ENCODE measurements around the gene IL17A. TPM values are rescaled to one million over a fixed set of nuclear protein-coding genes. Genes with fewer than 3 reads are reported as not detected.

Gene IL17A
- total and polyA plus RNA-seq, 8 donors: not detected

GRCh38 chr6:52227495-52227894 is 41.3 kb downstream of the IL17A start:
- H3K4me1 ChIP-seq: no peaks in the 10 kb centered on the region
- no peaks in the 10 kb centered on the region for H3K27me3 ChIP-seq
- no peak overlapping the region for H3K4me3 ChIP-seq
- FAIRE-seq (no peak), ATAC-seq (no peak), DNase-seq (no peak)
- H3K9me3 ChIP-seq: no peaks in the 10 kb centered on the region
- 70 to 85% methylated on average over 1 of the region's 1 CpG for WGBS, 2 donors
- H3K36me3 ChIP-seq: no peaks in the 10 kb centered on the region
- no peak overlapping the region for H3K27ac ChIP-seq
- TF ChIP-seq CTCF (IDR thresholded peaks at IDR 0.05): no peak
- intact Hi-C loops (cut with DNase I): no loop called here

- 62 to 67% methylated on average over 1 of the region's 1 CpG for WGBS, 2 donors
- H3K4me1 ChIP-seq: no peaks in the 10 kb centered on the region
- no peak for TF ChIP-seq CTCF (IDR thresholded peaks at IDR 0.05)
- no peak for ATAC-seq
- no peaks in the 10 kb centered on the region for H3K36me3 ChIP-seq
- no peak for DNase-seq
- no peaks in the 10 kb centered on the region for H3K9me3 ChIP-seq
- intact Hi-C loops (cut with DNase I): loop anchor here in 1 of 3 donors (10.0 kb wide), 1 partner anchor 166 kb away; no protein-coding TSS in a partner anchor
- no peak overlapping the region for H3K4me3 ChIP-seq
- H3K27ac ChIP-seq: no peak overlapping the region
- H3K27me3 ChIP-seq: no peaks in the 10 kb centered on the region
- no peak for FAIRE-seq
Observed at GRCh38 chr6:52230685-52231084, 44.5 kb downstream of the IL17A start.

GRCh38 chr6:52231406-52232127 is 45.4 kb downstream of the IL17A start:
- no peaks in the 10 kb centered on the region for H3K36me3 ChIP-seq
- no peak for DNase-seq
- no peaks in the 10 kb centered on the region for H3K4me1 ChIP-seq
- no peak for ATAC-seq
- TF ChIP-seq CTCF (IDR thresholded peaks at IDR 0.05): no peak
- intact Hi-C loops (cut with DNase I): loop anchor here in 1 of 3 donors (10.0 kb wide), 1 partner anchor 167 kb away; no protein-coding TSS in a partner anchor
- H3K27me3 ChIP-seq: no peaks in the 10 kb centered on the region
- H3K27ac ChIP-seq: no peak overlapping the region
- WGBS, 2 donors: 80 to 83% methylated on average over 8 of the region's 8 CpGs
- no peak overlapping the region for H3K4me3 ChIP-seq
- FAIRE-seq: no peak
- H3K9me3 ChIP-seq: no peaks in the 10 kb centered on the region

- WGBS, 2 donors: 51 to 63% methylated on average over 4 of the region's 4 CpGs
- Histone ChIP-seq H3K9me3 (no peaks in the 10 kb centered on the region), H3K4me3 (no peak overlapping the region), H3K36me3 (no peaks in the 10 kb centered on the region), H3K27me3 (no peaks in the 10 kb centered on the region), H3K27ac (no peak overlapping the region), H3K4me1 (no peaks in the 10 kb centered on the region)
- ATAC-seq: no peak
- DNase-seq: no peak
- FAIRE-seq: no peak
- intact Hi-C loops (cut with DNase I): loop anchor here in 1 of 3 donors (10.0 kb wide), 1 partner anchor 168 kb away; no protein-coding TSS in a partner anchor
- no peak for TF ChIP-seq CTCF (IDR thresholded peaks at IDR 0.05)
Observed at GRCh38 chr6:52233005-52233404, 46.8 kb downstream of the IL17A start.
